ENCODE data around the gene MLXIP. TPM values are rescaled to one million over a fixed set of nuclear protein-coding genes. Genes with fewer than 3 reads are reported as not detected.

Gene MLXIP
- total RNA-seq, 1 experiment from 2014 or later: 32.4 TPM

DNA sequence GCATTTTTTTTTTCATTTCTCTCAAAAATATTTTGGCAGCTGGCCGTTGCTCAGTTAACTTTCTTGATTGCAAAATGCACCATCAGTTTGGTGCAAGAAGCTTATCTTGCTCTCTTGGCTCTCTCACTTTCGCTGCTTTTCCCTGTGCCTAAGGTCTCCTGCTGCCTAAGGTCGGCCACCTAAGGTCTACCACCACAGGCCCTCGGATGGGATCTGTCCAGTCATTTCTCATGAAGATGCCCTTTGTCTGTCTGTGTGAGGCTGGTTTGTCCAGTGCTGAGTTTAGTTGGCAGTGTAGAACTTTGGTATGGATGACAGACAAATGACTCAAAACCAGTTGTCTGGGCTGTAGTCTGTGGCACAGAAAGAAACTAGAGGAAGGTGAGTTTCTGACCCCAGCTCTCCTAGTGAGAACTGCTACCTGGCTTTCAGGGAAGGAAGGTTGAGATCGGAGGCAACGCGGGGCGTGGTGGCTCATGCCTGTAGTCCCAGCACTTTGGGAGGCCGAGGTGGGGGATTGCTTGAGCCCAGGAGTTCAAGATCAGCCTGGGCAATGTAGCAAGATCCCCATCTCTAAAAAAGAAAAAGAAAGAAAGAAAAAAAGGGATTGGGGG, 2.6 kb downstream of the MLXIP start:
- H3K56ac ChIP-seq (ENCODE audit: insufficient read length, low read depth, low read length): no peak overlapping the region
- H3K18ac ChIP-seq (ENCODE audit: insufficient read length, low read depth, low read length): no peak overlapping the region
- no peak for DNase-seq
- no peak overlapping the region for H2BK12ac ChIP-seq (ENCODE audit: insufficient read length, low read depth, low read length)
- peak overlapping the region; percentile 29 to 92 for H3K4me3 Mint-ChIP-seq
- H3K23ac ChIP-seq (ENCODE audit: insufficient read length, low read depth, low read length): no peak overlapping the region
- H2AK5ac ChIP-seq (ENCODE audit: insufficient read length, low read length): no peak overlapping the region
- H3K27ac ChIP-seq (ENCODE audit: insufficient read length, low read depth, low read length): no peak overlapping the region
- no peak overlapping the region for H3K4ac ChIP-seq (ENCODE audit: low read depth, low read length)
- H2BK15ac ChIP-seq (ENCODE audit: low read depth, low read length): no peak overlapping the region
- no peak overlapping the region for H2AFZ ChIP-seq (ENCODE audit: low read length)
- H3K4me2 ChIP-seq (ENCODE audit: insufficient read depth, insufficient read length, low read length): no peak overlapping the region
- no peak overlapping the region for H3K9ac ChIP-seq (ENCODE audit: extremely low read depth, insufficient read length, low read length)
- TF ChIP-seq, protein P1, sequence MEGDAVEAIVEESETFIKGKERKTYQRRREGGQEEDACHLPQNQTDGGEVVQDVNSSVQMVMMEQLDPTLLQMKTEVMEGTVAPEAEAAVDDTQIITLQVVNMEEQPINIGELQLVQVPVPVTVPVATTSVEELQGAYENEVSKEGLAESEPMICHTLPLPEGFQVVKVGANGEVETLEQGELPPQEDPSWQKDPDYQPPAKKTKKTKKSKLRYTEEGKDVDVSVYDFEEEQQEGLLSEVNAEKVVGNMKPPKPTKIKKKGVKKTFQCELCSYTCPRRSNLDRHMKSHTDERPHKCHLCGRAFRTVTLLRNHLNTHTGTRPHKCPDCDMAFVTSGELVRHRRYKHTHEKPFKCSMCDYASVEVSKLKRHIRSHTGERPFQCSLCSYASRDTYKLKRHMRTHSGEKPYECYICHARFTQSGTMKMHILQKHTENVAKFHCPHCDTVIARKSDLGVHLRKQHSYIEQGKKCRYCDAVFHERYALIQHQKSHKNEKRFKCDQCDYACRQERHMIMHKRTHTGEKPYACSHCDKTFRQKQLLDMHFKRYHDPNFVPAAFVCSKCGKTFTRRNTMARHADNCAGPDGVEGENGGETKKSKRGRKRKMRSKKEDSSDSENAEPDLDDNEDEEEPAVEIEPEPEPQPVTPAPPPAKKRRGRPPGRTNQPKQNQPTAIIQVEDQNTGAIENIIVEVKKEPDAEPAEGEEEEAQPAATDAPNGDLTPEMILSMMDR (conservative IDR thresholded peaks at IDR 0.05): no peak
- no peak overlapping the region for H3K14ac ChIP-seq (ENCODE audit: insufficient read depth, low read length)
- no peaks in the 10 kb centered on the region for H3K9me3 Mint-ChIP-seq
- H2BK20ac ChIP-seq (ENCODE audit: low read depth, low read length, poor library complexity, severe bottlenecking): no peak overlapping the region
- H4K91ac ChIP-seq (ENCODE audit: insufficient read length, low read depth, low read length): no peak overlapping the region
- no peak overlapping the region for H3T11ph ChIP-seq (ENCODE audit: low read length)
- H3K79me2 ChIP-seq (ENCODE audit: insufficient read depth, low read length): peaks cover 5% of the 10 kb centered on the region; the same call in 1 of the 2 replicates
- peaks cover 27 to 29% of the 10 kb centered on the region in 2 experiments for H3K4me1 Mint-ChIP-seq
- no peaks in the 10 kb centered on the region for H3K9me3 ChIP-seq (ENCODE audit: control insufficient read depth, low read depth, low read length)
- no peaks in the 10 kb centered on the region for H3K4me1 ChIP-seq (ENCODE audit: insufficient read depth, low read length)
- H3K79me1 ChIP-seq (ENCODE audit: insufficient read depth, low read depth, low read length, poor library complexity, severe bottlenecking): no peaks in the 10 kb centered on the region
- H3K27me3 Mint-ChIP-seq (ENCODE audit: low read depth): peaks cover 31% of the 10 kb centered on the region
- peaks cover 6 to 16% (median 12%) of the 10 kb centered on the region in 3 experiments; a peak in 6 of 7 replicates for H3K36me3 Mint-ChIP-seq (ENCODE audit: insufficient read depth in 1 of 3, low read depth in 3 of 3)
- H4K8ac ChIP-seq (replicated peaks; ENCODE audit: insufficient read length, low read depth, low read length): no peak overlapping the region
- H4K20me1 ChIP-seq (ENCODE audit: control insufficient read depth, insufficient read depth, insufficient read length): no peaks in the 10 kb centered on the region
- no peak overlapping the region for H2BK5ac ChIP-seq (ENCODE audit: insufficient read length, low read length)
- WGBS (ENCODE audit: extremely low coverage, insufficient read length, low lambda C conversion rate): no CpG with 5 or more reads among the region's 9 CpGs
- no peaks in the 10 kb centered on the region; the same call in 1 of the 2 replicates for H3K27me3 ChIP-seq (ENCODE audit: insufficient read depth, low read length)
- no peak overlapping the region for H3K27ac Mint-ChIP-seq
- no peak overlapping the region for H2BK120ac ChIP-seq (ENCODE audit: low read depth, low read length, poor library complexity, severe bottlenecking)
- H4K5ac ChIP-seq (ENCODE audit: insufficient read length, low read depth, low read length): no peak overlapping the region
- peaks cover 17% of the 10 kb centered on the region for H3K23me2 ChIP-seq (ENCODE audit: insufficient read length, low read depth, low read length, poor library complexity, severe bottlenecking)

Measured in H9 (cell line).